A673 (cell line): ENCODE data around the gene KCNQ1.

ENCODE experiments used
- CTCF ChIP-seq: fragments of 300-800, 200-600 bp; sonication (generic); conservative IDR thresholded peaks from 2 replicates; pipeline ENCODE4 v1.5.1; 2017; ENCODE audit warnings: low read depth, mild to moderate bottlenecking, antibody characterized with exemption, low read length, moderate library complexity, mixed read lengths
- EZH2 ChIP-seq: fragments of 200-600 bp; sonication (generic); IDR thresholded peaks from 2 replicates; pipeline ENCODE4 v1.6.1; 2017; ENCODE audit warnings: borderline replicate concordance, low read depth, mild to moderate bottlenecking, mixed read lengths, antibody characterized with exemption, low read length; ENCODE audit not compliant: poor library complexity, severe bottlenecking

DNA sequence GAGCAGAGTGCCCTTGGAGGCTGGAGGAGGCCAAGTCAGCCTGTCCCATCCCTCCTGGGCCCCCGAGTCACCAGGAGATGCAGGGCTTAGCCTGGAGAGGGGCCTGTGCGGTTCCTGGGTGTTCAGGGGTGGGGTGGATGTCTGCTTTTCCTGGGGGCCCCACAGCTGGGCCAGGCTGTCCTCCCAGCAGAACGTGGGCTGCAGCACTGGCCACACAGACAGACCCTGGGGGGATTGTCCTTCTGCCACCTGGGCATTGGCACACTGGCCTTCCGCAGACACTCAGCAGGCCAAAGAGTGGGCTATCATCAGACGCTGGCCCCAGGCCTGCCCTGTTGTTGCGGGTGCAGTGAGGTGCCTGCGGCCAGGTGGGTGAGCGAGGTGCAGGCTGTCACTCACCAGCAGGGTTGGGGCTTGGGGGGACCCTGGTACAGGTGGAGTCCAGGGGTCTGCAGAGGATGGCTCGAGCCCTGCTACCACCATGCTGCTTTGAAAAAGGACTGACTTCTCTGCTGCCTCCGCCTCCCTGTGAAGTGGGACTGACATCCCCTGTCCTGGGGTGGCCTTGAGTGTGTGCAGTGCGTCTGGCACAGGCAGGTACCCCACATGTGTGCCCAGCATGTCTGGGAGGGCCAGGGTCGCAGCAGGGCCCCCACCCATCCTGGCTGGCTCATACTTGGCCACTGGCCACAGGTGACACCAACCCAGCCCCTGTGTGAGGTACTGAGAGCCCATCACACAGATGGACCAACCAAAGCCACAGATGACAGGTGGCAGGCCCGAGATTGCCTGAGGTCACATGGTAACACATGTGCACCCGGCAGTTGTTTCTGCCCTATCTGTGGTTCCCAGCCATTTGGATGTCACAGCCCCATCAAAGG, 294.0 kb downstream of the KCNQ1 start:
- TF ChIP-seq CTCF = no peak
- TF ChIP-seq EZH2 = no peak
